Measurements from ENCODE around the gene NTM. TPM values are rescaled to one million over a fixed set of nuclear protein-coding genes. Genes with fewer than 3 reads are reported as not detected.

NTM gene
- total and polyA plus RNA-seq, 2 donors (not counting 1 experiment from before 2014, with no cell fraction given), result 12.3 to 28.6 TPM

- no peak overlapping the region for H3K4me3 ChIP-seq (replicated peaks in 1 of 4; ENCODE audit: control extremely low read depth in 1 of 4, insufficient read depth in 1 of 4, low read depth in 3 of 4, low read length in 4 of 4)
- H3K79me2 ChIP-seq (ENCODE audit: control insufficient read depth, insufficient read depth, low read length), result no peaks in the 10 kb centered on the region
- H3K27ac ChIP-seq (ENCODE audit: insufficient read depth, low read length), result no peak overlapping the region
- H3K4me1 ChIP-seq (ENCODE audit: control insufficient read depth, extremely low read depth, insufficient read depth, low read length), result peaks cover 3% of the 10 kb centered on the region
- DNase-seq (ENCODE audit: low read depth in 2 of 2), result no peak
- no peak overlapping the region for H3K4me2 ChIP-seq (ENCODE audit: extremely low read depth, insufficient read depth, low read length)
- H3K9ac ChIP-seq (ENCODE audit: insufficient read depth, low read length), result no peak overlapping the region
- no peak overlapping the region for H2AFZ ChIP-seq (ENCODE audit: low read length)
- TF ChIP-seq EZH2 (IDR thresholded peaks at IDR 0.05; ENCODE audit: low read length, missing control alignments), result no peak
- no peaks in the 10 kb centered on the region for H3K36me3 ChIP-seq (ENCODE audit: control insufficient read depth, insufficient read depth, low read length)
- H3K27me3 ChIP-seq (ENCODE audit: control insufficient read depth, insufficient read depth, low read length), result no peaks in the 10 kb centered on the region
- no peaks in the 10 kb centered on the region for H3K9me3 ChIP-seq (ENCODE audit: control insufficient read depth, insufficient read depth, low read depth, low read length)
- no peaks in the 10 kb centered on the region for H4K20me1 ChIP-seq (ENCODE audit: control insufficient read depth, extremely low read depth, insufficient read depth, low read length)
Measured at GRCh38 chr11:131690776-131691175, 320.4 kb downstream of the NTM start.

GRCh38 chr11:131691181-131692041 is 321.0 kb downstream of the NTM start:
- Histone ChIP-seq H3K27me3 (ENCODE audit: control insufficient read depth, insufficient read depth, low read length) (no peaks in the 10 kb centered on the region), H3K27ac (ENCODE audit: insufficient read depth, low read length) (no peak overlapping the region), H4K20me1 (ENCODE audit: control insufficient read depth, extremely low read depth, insufficient read depth, low read length) (no peaks in the 10 kb centered on the region), H3K79me2 (ENCODE audit: control insufficient read depth, insufficient read depth, low read length) (no peaks in the 10 kb centered on the region), H3K4me1 (ENCODE audit: control insufficient read depth, extremely low read depth, insufficient read depth, low read length) (peaks cover 3% of the 10 kb centered on the region), H3K9ac (ENCODE audit: insufficient read depth, low read length) (no peak overlapping the region), H3K9me3 (ENCODE audit: control insufficient read depth, insufficient read depth, low read depth, low read length) (no peaks in the 10 kb centered on the region), H3K4me2 (ENCODE audit: extremely low read depth, insufficient read depth, low read length) (peak overlapping the region; percentile 54), H3K36me3 (ENCODE audit: control insufficient read depth, insufficient read depth, low read length) (no peaks in the 10 kb centered on the region), H3K4me3 (replicated peaks in 1 of 4; ENCODE audit: control extremely low read depth in 1 of 4, insufficient read depth in 1 of 4, low read depth in 3 of 4, low read length in 4 of 4) (no peak overlapping the region), H2AFZ (ENCODE audit: low read length) (no peak overlapping the region)
- DNase-seq (ENCODE audit: low read depth in 2 of 2), result peak; percentile 15 to 20
- TF ChIP-seq CTCF (conservative IDR thresholded peaks at IDR 0.05 in 1 of 2, IDR thresholded peaks at IDR 0.05 in 1 of 2; ENCODE audit: low read depth in 1 of 2, low read length in 2 of 2) (peak; percentile 57 to 59), EZH2 (IDR thresholded peaks at IDR 0.05; ENCODE audit: low read length, missing control alignments) (no peak)

GRCh38 chr11:131692151-131692550 is 321.7 kb downstream of the NTM start:
- Histone ChIP-seq H2AFZ (ENCODE audit: low read length) (no peak overlapping the region), H4K20me1 (ENCODE audit: control insufficient read depth, extremely low read depth, insufficient read depth, low read length) (no peaks in the 10 kb centered on the region), H3K9ac (ENCODE audit: insufficient read depth, low read length) (no peak overlapping the region), H3K27ac (ENCODE audit: insufficient read depth, low read length) (no peak overlapping the region), H3K4me2 (ENCODE audit: extremely low read depth, insufficient read depth, low read length) (no peak overlapping the region), H3K4me3 (replicated peaks in 1 of 4; ENCODE audit: control extremely low read depth in 1 of 4, insufficient read depth in 1 of 4, low read depth in 3 of 4, low read length in 4 of 4) (no peak overlapping the region), H3K4me1 (ENCODE audit: control insufficient read depth, extremely low read depth, insufficient read depth, low read length) (peaks cover 3% of the 10 kb centered on the region), H3K79me2 (ENCODE audit: control insufficient read depth, insufficient read depth, low read length) (no peaks in the 10 kb centered on the region), H3K36me3 (ENCODE audit: control insufficient read depth, insufficient read depth, low read length) (no peaks in the 10 kb centered on the region), H3K9me3 (ENCODE audit: control insufficient read depth, insufficient read depth, low read depth, low read length) (no peaks in the 10 kb centered on the region), H3K27me3 (ENCODE audit: control insufficient read depth, insufficient read depth, low read length) (no peaks in the 10 kb centered on the region)
- TF ChIP-seq CTCF (conservative IDR thresholded peaks at IDR 0.05 in 1 of 2, IDR thresholded peaks at IDR 0.05 in 1 of 2; ENCODE audit: low read depth in 1 of 2, low read length in 2 of 2) (no peak), EZH2 (IDR thresholded peaks at IDR 0.05; ENCODE audit: low read length, missing control alignments) (no peak)
- DNase-seq (ENCODE audit: low read depth in 2 of 2), result no peak
